ENCODE results near the gene ZMYND8.

Gene ZMYND8

DNA sequence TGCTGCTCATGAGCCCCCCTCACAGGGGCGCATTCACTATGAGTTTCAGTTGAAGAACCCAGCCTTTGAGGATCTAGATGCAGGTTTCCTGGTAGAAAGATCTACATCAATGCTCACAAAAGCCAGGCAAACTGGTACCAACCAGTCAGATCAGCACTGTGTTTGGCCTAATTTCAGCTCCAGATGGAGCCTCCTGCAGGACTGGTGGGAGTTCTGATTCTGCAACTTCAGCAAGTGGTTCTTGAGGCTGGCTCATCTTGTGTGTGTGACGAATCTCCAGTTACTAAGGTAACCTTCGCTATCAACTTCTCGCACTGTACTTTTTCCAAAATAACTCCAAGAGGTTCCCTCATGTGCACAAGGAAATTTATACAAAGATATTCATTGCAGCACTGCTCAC is 118.8 kb downstream of the ZMYND8 start:
- no peak overlapping the region for H3K4me3 ChIP-seq (ENCODE audit: low read length)
- DNase-seq (ENCODE audit: low read depth) = no peak
- TF ChIP-seq, protein P1, sequence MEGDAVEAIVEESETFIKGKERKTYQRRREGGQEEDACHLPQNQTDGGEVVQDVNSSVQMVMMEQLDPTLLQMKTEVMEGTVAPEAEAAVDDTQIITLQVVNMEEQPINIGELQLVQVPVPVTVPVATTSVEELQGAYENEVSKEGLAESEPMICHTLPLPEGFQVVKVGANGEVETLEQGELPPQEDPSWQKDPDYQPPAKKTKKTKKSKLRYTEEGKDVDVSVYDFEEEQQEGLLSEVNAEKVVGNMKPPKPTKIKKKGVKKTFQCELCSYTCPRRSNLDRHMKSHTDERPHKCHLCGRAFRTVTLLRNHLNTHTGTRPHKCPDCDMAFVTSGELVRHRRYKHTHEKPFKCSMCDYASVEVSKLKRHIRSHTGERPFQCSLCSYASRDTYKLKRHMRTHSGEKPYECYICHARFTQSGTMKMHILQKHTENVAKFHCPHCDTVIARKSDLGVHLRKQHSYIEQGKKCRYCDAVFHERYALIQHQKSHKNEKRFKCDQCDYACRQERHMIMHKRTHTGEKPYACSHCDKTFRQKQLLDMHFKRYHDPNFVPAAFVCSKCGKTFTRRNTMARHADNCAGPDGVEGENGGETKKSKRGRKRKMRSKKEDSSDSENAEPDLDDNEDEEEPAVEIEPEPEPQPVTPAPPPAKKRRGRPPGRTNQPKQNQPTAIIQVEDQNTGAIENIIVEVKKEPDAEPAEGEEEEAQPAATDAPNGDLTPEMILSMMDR (conservative IDR thresholded peaks at IDR 0.05; ENCODE audit: low read depth, low read length) = no peak

DNA sequence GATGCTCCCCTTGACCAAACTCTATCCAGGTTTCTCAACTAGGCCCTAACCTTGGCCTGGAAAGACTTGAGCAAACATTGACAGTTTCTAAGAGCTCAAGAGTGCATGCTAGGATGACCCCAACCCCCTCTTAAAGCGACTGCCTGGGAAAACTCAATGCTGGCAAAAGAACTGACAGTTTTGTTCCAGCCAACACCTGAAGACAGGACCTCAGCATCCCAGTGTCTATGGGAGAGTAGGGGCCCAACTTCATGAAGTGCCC is 119.9 kb downstream of the ZMYND8 start:
- H3K4me3 ChIP-seq (ENCODE audit: low read length) = no peak overlapping the region
- DNase-seq (ENCODE audit: low read depth) = no peak
- TF ChIP-seq, protein P1 (conservative IDR thresholded peaks at IDR 0.05; ENCODE audit: low read depth, low read length) = no peak

DNA sequence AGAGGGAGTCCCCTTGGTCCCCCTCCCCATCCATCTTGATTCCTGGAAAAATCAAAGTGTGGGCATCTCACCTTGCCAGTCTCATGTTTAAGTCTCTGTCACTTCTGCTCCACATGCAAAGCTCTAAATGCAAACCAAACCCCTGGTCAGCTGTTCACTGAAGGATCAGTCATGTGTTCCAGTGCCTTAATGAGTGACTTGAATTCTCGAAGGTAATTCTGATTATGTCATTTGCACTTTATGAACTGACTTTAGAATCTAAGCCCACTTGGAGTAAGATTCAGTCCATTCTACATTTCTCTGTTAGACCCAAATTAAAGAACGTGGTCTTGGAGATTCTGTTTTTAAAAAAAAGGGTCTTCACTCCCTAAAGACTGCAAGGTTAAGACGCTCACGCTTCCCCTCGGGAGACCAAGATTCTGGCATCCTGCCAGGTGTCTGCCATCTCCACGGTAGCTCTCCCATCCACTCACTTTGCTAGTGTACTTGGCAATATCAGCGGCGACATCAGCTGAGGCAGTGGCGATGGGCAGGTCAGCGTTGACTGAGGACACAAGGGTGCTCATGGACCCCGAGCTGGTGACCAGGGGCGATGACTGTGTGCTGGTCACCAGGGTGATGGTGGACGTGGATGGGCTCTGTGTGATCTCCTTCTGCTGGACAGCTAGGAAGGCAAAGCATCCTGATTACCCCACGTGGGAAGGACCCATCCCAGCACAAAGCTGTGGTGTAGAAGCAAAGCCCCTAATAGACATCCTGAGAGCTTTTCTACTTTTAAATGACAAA is 120.5 kb downstream of the ZMYND8 start:
- DNase-seq (ENCODE audit: low read depth) = no peak
- TF ChIP-seq, protein P1 (conservative IDR thresholded peaks at IDR 0.05; ENCODE audit: low read depth, low read length) = no peak
- H3K4me3 ChIP-seq (ENCODE audit: low read length) = no peak overlapping the region

DNA sequence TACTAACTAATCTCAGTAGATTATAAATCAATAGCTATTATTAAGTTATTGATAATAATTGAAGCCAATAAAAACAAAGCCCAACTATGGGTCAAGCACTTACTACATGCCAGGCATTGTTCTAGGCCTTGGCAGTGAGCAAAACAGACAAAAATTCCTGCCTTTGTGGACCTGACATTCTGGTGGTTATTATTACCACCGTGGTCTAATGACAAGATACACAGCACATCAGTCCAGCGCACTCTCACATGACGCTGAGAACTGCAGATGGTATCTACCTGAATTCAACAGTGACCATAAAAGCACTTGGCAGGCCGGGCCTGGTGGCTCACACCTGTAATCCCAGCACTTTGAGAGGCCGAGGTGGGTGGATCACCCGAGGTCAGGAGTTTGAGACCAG is 121.4 kb downstream of the ZMYND8 start:
- TF ChIP-seq, protein P1 (conservative IDR thresholded peaks at IDR 0.05; ENCODE audit: low read depth, low read length) = no peak
- no peak for DNase-seq (ENCODE audit: low read depth)
- H3K4me3 ChIP-seq (ENCODE audit: low read length) = no peak overlapping the region

DNA sequence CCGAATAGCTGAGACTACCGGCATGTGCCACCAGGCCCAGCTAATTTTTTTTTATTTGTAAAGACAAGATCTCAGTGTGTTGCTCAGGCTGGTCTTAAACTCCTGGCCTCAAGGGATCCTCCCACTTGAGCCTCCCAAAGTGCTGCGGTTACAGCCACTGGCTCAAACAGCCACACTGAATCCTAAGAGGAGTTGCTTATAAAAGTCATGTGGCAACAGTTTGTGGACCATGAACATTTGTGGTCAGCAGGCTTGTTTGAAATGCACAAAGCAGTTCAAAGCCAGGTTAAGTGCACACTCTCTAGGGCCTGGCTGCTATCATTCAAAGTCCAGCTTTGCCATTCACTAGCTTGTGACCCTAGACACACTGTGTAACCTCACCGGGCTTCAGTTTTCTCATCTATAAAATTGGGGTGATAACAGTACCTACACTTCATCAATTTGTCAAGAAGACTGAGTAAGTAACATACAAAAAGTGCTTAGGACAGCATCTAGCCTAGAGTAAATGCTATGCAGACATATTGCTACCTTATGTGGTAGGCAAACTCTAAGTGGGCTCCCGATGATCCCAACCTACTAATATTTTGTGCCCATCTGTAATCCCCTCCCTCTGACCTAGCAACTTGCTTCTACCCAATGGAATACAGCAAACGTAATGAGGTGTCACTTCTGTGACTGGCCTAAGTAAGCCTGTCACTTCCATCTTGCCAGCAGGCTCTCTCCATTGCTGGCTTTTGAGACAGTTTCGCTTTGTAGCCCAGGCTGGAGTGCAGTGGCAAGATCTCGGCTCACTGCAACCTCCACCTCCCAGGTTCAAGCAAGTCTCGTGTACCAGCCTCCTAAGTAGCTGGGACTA is 122.9 kb downstream of the ZMYND8 start:
- no peak for DNase-seq (ENCODE audit: low read depth)
- H3K4me3 ChIP-seq (ENCODE audit: low read length) = no peak overlapping the region
- TF ChIP-seq, protein P1 (conservative IDR thresholded peaks at IDR 0.05; ENCODE audit: low read depth, low read length) = no peak

DNA sequence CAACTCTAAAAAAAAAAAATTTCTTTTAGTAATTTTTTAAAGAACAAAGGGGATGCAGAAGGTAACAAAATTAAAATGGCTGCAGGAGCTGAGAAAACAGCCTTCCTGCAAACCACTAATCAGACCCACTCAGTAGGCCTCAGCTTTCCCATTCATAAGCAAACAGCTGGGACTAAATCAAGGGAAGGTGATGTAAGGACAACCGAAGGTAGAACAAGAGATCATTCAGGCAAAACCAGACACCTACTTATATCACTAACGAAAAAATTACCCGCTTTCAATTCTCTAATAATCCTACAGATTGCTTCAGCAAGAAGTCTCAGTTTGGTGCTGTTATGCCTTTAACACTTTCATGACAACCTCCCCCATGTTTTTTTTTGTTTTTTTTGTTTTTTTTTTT is 124.0 kb downstream of the ZMYND8 start:
- TF ChIP-seq, protein P1 (conservative IDR thresholded peaks at IDR 0.05; ENCODE audit: low read depth, low read length) = no peak
- no peak overlapping the region for H3K4me3 ChIP-seq (ENCODE audit: low read length)
- no peak for DNase-seq (ENCODE audit: low read depth)
